GM18867 (cell line): Measurements from ENCODE around the gene NAALADL1.
A peak's percentile ranks its signal among the peaks of the same experiment; 100 is the strongest.

Experiments
- ATAC-seq: cut with Tn5 transposase; IDR thresholded peaks from one replicate; pipeline ENCODE4 v1.9.1; 2021; ENCODE audit warnings: mild to moderate bottlenecking, moderate library complexity; ENCODE audit not compliant: unreplicated experiment

Gene NAALADL1

GRCh38 chr11:65083134-65083833 lies 24.9 kb upstream of the NAALADL1 start:
- peak; percentile 4 for ATAC-seq

GRCh38 chr11:65078786-65079342 lies 20.5 kb upstream of the NAALADL1 start:
- no peak for ATAC-seq

- peak; percentile 58 for ATAC-seq
These were observed 19.8 kb upstream of the NAALADL1 start for GRCh38 chr11:65078151-65078550.

GRCh38 chr11:65077451-65077850 lies 19.1 kb upstream of the NAALADL1 start:
- no peak for ATAC-seq

- ATAC-seq = no peak
These were observed 14.2 kb upstream of the NAALADL1 start for GRCh38 chr11:65072631-65072966.

GRCh38 chr11:65071907-65072630 lies 13.7 kb upstream of the NAALADL1 start:
- ATAC-seq = no peak

- ATAC-seq = no peak
These were observed 10.9 kb upstream of the NAALADL1 start for GRCh38 chr11:65069217-65069616.

GRCh38 chr11:65067446-65067845 lies 9.1 kb upstream of the NAALADL1 start:
- no peak for ATAC-seq

- no peak for ATAC-seq
These were observed 8.5 kb upstream of the NAALADL1 start for GRCh38 chr11:65066805-65067291.

- ATAC-seq = no peak
These were observed 8.0 kb upstream of the NAALADL1 start for GRCh38 chr11:65066315-65066714.

- ATAC-seq = no peak
These were observed 7.5 kb upstream of the NAALADL1 start for GRCh38 chr11:65065851-65066250.

- no peak for ATAC-seq
These were observed 6.5 kb upstream of the NAALADL1 start for GRCh38 chr11:65064847-65065240.

- ATAC-seq = no peak
These were observed 5.2 kb upstream of the NAALADL1 start for GRCh38 chr11:65063532-65063931.

- no peak for ATAC-seq
These were observed 2.6 kb upstream of the NAALADL1 start for GRCh38 chr11:65060913-65061408.

- no peak for ATAC-seq
These were observed 1.8 kb upstream of the NAALADL1 start for GRCh38 chr11:65059959-65060824.

GRCh38 chr11:65059523-65059922 lies 1.2 kb upstream of the NAALADL1 start:
- ATAC-seq = no peak

GRCh38 chr11:65058012-65058411 lies 341 bp downstream of the NAALADL1 start:
- ATAC-seq = no peak

GRCh38 chr11:65057526-65057925 lies 827 bp downstream of the NAALADL1 start:
- no peak for ATAC-seq

GRCh38 chr11:65056999-65057398 lies 1.4 kb downstream of the NAALADL1 start:
- no peak for ATAC-seq

- ATAC-seq = no peak
These were observed 2.8 kb downstream of the NAALADL1 start for GRCh38 chr11:65055538-65055937.
